OCI-LY1 (cell line): ENCODE measurements around the gene CAB39L.

Experiments used
- H2AFZ ChIP-seq: fragments of 200-600 bp; sonication (generic), shearing (Covaris generic); 2 replicates; pipeline ENCODE4 v1.6.0; 2014; ENCODE audit warnings: antibody characterized with exemption, mild to moderate bottlenecking, low read length
- H3F3A ChIP-seq: fragments of 200-600 bp; sonication (generic), shearing (Covaris generic); 2 replicates; pipeline ENCODE4 v1.6.0; 2014; ENCODE audit warnings: mild to moderate bottlenecking, antibody characterized with exemption, low read length, moderate library complexity; ENCODE audit not compliant: insufficient read depth
- H3K27ac ChIP-seq: fragments of 200-600 bp; sonication (generic); 2 replicates; pipeline ENCODE4 v1.5.1; 2014; ENCODE audit warnings: low read length, mixed run types, mild to moderate bottlenecking, low read depth; ENCODE audit not compliant: poor library complexity, severe bottlenecking
- H3K27me3 ChIP-seq: fragments of 200-600 bp; sonication (generic); 2 replicates; pipeline ENCODE4 v1.6.0; 2014; ENCODE audit warnings: antibody characterized with exemption, mild to moderate bottlenecking, low read length, moderate library complexity; ENCODE audit not compliant: insufficient read depth
- H3K36me3 ChIP-seq: fragments of 200-600 bp; sonication (generic); 2 replicates; pipeline ENCODE4 v1.6.1; 2014; ENCODE audit warnings: mild to moderate bottlenecking, antibody characterized with exemption, low read length, moderate library complexity, mixed read lengths; ENCODE audit not compliant: insufficient read depth
- H3K4me1 ChIP-seq: fragments of 200-600 bp; sonication (generic); 2 replicates; pipeline ENCODE4 v1.5.1; 2014; ENCODE audit warnings: mild to moderate bottlenecking, low read length, moderate library complexity; ENCODE audit not compliant: insufficient read depth, severe bottlenecking
- H3K4me2 ChIP-seq: fragments of 200-600 bp; sonication (generic), shearing (Covaris generic); 2 replicates; pipeline ENCODE4 v1.6.1; 2014; ENCODE audit warnings: low read length
- H3K4me3 ChIP-seq: fragments of 200-600 bp; sonication (generic); 2 replicates; pipeline ENCODE4 v1.5.1; 2014; ENCODE audit warnings: low read length, low read depth, mild to moderate bottlenecking, mixed read lengths; ENCODE audit not compliant: poor library complexity, severe bottlenecking
- H3K79me2 ChIP-seq: fragments of 200-600 bp; shearing (Covaris generic); 2 replicates; pipeline ENCODE4 v1.6.1; 2016; ENCODE audit warnings: mixed run types, low read length, mixed read lengths; ENCODE audit not compliant: insufficient read depth
- H3K9ac ChIP-seq: fragments of 200-600 bp; sonication (generic), shearing (Covaris generic); 2 replicates; pipeline ENCODE4 v1.6.1; 2014; ENCODE audit warnings: mild to moderate bottlenecking, low read length, mixed read lengths
- H3K9me2 ChIP-seq: fragments of 200-600 bp; sonication (generic), shearing (Covaris generic); 2 replicates; pipeline ENCODE4 v1.6.1; 2014; ENCODE audit warnings: low read depth, mild to moderate bottlenecking, low read length, mixed read lengths
- H3K9me3 ChIP-seq: fragments of 200-600 bp; shearing (Covaris generic); 2 replicates; pipeline ENCODE4 v1.6.1; 2014; ENCODE audit warnings: low read length, mixed read lengths
- H4K20me1 ChIP-seq: fragments of 200-600 bp; sonication (generic), shearing (Covaris generic); 2 replicates; pipeline ENCODE4 v1.6.0; 2016; ENCODE audit warnings: mild to moderate bottlenecking, low read length; ENCODE audit not compliant: insufficient read depth
- CTCF ChIP-seq: fragments of 200-600 bp; sonication (generic), shearing (Covaris generic); IDR thresholded peaks from 2 replicates; pipeline ENCODE4 v1.5.1; 2017; ENCODE audit warnings: mild to moderate bottlenecking, antibody characterized with exemption, low read length, moderate library complexity, mixed read lengths
- EZH2 ChIP-seq: fragments of 200-600 bp; sonication (generic), shearing (Covaris generic); IDR thresholded peaks from 2 replicates; pipeline ENCODE4 v1.8.0; 2017; ENCODE audit warnings: borderline replicate concordance, mixed run types, mild to moderate bottlenecking, antibody characterized with exemption, low read length, moderate library complexity, mixed read lengths

The CAB39L gene

GRCh38 chr13:49259586-49259985 lies 184.3 kb downstream of the CAB39L start:
- H3K79me2 ChIP-seq: no peaks in the 10 kb centered on the region
- H3K9me3 ChIP-seq: no peaks in the 10 kb centered on the region
- no peaks in the 10 kb centered on the region for H3K27me3 ChIP-seq
- H4K20me1 ChIP-seq: no peaks in the 10 kb centered on the region
- no peaks in the 10 kb centered on the region for H3K4me1 ChIP-seq
- no peaks in the 10 kb centered on the region for H3F3A ChIP-seq
- H3K9ac ChIP-seq: no peak overlapping the region
- no peak for TF ChIP-seq CTCF
- TF ChIP-seq EZH2: no peak
- no peak overlapping the region for H3K4me2 ChIP-seq
- H3K27ac ChIP-seq: no peak overlapping the region
- H3K9me2 ChIP-seq: no peaks in the 10 kb centered on the region
- H3K4me3 ChIP-seq: no peak overlapping the region
- H2AFZ ChIP-seq: no peak overlapping the region
- peaks cover 63% of the 10 kb centered on the region for H3K36me3 ChIP-seq
